ENCODE measurements around the gene CDH7. TPM values are rescaled to one million over a fixed set of nuclear protein-coding genes. Genes with fewer than 3 reads are reported as not detected.

Gene CDH7, protein sequence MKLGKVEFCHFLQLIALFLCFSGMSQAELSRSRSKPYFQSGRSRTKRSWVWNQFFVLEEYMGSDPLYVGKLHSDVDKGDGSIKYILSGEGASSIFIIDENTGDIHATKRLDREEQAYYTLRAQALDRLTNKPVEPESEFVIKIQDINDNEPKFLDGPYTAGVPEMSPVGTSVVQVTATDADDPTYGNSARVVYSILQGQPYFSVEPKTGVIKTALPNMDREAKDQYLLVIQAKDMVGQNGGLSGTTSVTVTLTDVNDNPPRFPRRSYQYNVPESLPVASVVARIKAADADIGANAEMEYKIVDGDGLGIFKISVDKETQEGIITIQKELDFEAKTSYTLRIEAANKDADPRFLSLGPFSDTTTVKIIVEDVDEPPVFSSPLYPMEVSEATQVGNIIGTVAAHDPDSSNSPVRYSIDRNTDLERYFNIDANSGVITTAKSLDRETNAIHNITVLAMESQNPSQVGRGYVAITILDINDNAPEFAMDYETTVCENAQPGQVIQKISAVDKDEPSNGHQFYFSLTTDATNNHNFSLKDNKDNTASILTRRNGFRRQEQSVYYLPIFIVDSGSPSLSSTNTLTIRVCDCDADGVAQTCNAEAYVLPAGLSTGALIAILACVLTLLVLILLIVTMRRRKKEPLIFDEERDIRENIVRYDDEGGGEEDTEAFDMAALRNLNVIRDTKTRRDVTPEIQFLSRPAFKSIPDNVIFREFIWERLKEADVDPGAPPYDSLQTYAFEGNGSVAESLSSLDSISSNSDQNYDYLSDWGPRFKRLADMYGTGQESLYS
- not detected in 2 replicates for total RNA-seq

DNA sequence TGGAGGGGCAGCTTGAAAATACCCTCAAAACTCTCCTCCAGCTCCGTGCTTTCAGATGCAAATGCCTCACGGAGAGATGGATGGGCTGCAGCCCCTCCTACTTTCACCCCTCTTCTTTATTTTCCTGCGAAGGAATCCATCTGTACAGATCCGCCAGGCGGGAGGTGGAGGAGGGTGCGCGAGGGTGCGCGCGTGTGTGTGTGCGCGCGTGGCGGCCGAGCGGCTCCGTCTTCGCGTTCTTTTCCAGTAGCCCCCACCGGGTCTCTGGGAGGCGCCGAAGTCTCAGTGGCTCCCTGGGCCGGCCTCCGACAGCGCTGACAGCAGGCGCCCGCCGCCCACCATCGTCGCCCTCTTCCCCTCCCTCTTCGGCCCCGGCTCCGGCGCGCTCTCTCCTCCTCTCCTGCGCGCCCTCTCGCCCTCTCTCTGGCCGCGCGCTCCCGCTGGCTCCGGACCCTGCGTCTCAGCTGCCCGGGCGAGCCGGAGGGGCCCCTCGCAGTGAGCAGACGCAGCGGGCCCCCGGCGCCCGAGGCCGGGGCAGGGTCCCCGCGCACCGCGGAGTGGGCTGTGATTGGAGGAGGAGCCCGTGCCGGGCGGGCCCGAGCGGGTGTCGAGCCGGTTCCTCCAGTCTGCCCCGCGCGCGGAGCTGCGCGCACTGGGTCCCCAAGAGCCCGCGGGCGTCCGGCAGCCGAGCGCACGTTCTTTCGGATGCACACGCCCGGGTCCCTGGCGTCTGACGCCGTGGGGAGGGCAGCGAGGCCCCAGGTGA lies at the start of gene CDH7:
CDH7 (plus strand) TSS at position 624 of the 766 bp plus-strand sequence. CDS start 11,831 bp downstream, outside the sequence.

All from cardiac atrium fibroblast (primary cell).